PFSK-1 (cell line): Measurements from ENCODE around the gene CYSRT1.

Source experiments
- FOXP2 ChIP-seq: optimal IDR thresholded peaks from 2 replicates; pipeline ENCODE3; 2011; ENCODE audit warnings: borderline replicate concordance, control low read depth, inconsistent platforms; ENCODE audit not compliant: insufficient read depth; ENCODE audit errors: extremely low read length, extremely low read depth
- POLR2AphosphoS5 ChIP-seq: IDR thresholded peaks from 2 replicates; pipeline ENCODE4 v1.6.1; 2012; ENCODE audit warnings: low read depth, mild to moderate bottlenecking, control low read depth, low read length, moderate library complexity
- REST ChIP-seq, 2 experiments: IDR thresholded peaks; 2 replicates each; pipeline versions ENCODE4 v1.6.1 to v1.8.0; 2011 to 2012; ENCODE audit warnings: low read depth in 2 of 2, low read length in 2 of 2, control low read depth in 1 of 2, inconsistent platforms in 1 of 2, mild to moderate bottlenecking in 1 of 2, moderate library complexity in 1 of 2; ENCODE audit not compliant: insufficient read depth in 1 of 2
- SIN3A ChIP-seq: IDR thresholded peaks from 2 replicates; pipeline ENCODE4 v1.6.1; 2012; ENCODE audit warnings: mild to moderate bottlenecking, low read length, moderate library complexity, borderline replicate concordance; ENCODE audit not compliant: insufficient read depth
- TAF1 ChIP-seq: IDR thresholded peaks from 2 replicates; pipeline ENCODE4 v1.6.1; 2012; ENCODE audit warnings: low read length, control low read depth, borderline replicate concordance; ENCODE audit not compliant: insufficient read depth

- no peak for TF ChIP-seq POLR2AphosphoS5
- no peak for TF ChIP-seq SIN3A
- TF ChIP-seq TAF1 = no peak
- TF ChIP-seq REST (IDR thresholded peaks at IDR 0.05; ENCODE audit: insufficient read depth in 1 of 2, low read depth in 2 of 2, low read length in 2 of 2) = no peak
- no peak for TF ChIP-seq FOXP2
Observed at GRCh38 chr9:137180491-137180890, 44.5 kb upstream of the CYSRT1 start.
